OCI-LY1 (cell line): Measurements from ENCODE around the gene RAET1G.

Experiments
- CTCF ChIP-seq: fragments of 200-600 bp; sonication (generic), shearing (Covaris generic); IDR thresholded peaks from 2 replicates; pipeline ENCODE4 v1.5.1; 2017; ENCODE audit warnings: mild to moderate bottlenecking, antibody characterized with exemption, low read length, moderate library complexity, mixed read lengths
- EZH2 ChIP-seq: fragments of 200-600 bp; sonication (generic), shearing (Covaris generic); IDR thresholded peaks from 2 replicates; pipeline ENCODE4 v1.8.0; 2017; ENCODE audit warnings: borderline replicate concordance, mixed run types, mild to moderate bottlenecking, antibody characterized with exemption, low read length, moderate library complexity, mixed read lengths

- TF ChIP-seq CTCF = no peak
- no peak for TF ChIP-seq EZH2
Observed at GRCh38 chr6:149913540-149914240, 9.2 kb downstream of the RAET1G start.
